ENCODE results near the gene IL26. TPM values are rescaled to one million over a fixed set of nuclear protein-coding genes. Genes with fewer than 3 reads are reported as not detected.
A peak's percentile ranks its signal among the peaks of the same experiment; 100 is the strongest.

IL26 gene, protein sequence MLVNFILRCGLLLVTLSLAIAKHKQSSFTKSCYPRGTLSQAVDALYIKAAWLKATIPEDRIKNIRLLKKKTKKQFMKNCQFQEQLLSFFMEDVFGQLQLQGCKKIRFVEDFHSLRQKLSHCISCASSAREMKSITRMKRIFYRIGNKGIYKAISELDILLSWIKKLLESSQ
- total RNA-seq (2014; rRNA removed; shearing (Covaris generic)), result not detected in 2 replicates
- not detected in 2 replicates for polyA plus RNA-seq (2015; cell fraction: cytosol; rRNA removed)
- polyA plus RNA-seq (2015; cell fraction: nucleus; rRNA removed), result not detected in 2 replicates

DNA sequence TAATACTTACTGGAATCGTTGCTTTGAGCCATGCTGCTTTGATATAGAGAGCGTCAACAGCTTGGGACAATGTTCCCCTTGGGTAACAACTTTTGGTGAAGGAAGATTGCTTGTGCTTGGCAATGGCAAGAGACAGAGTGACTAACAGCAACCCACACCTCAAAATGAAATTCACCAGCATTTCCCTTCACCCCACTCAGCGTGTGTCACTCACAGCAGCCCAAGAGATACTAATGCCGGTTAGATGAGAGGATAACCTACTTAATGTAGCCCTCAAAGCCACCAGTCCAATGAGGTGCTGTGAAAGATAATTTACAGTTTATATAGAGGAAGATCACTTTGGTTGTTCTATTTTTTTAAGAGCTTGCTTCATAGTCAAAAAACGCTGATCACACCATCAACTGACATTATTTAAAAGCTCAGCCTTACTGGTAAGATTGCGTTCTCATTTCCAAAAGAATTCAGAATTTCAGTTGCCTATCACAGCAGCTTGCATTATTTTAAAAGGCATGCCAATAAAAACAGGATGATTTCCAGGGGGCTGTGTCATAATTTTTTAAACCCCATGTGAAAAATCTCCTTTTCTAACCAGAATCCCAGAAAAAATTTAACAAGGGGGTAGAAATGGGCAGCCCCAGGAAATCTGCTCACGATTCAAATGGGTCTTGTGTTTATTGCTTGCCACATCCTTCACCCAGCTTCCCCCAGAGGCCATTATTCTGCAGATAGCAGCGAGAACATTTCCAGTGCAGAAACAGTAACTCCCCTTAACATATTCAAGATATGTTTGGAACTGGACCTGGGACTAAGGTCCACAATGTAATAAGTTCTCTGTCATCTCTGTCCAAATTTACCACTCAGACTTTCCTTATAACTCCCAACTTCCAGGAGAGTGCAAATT, at the start of gene IL26:
Gene IL26, minus strand, starts transcription at position 235 of the 901 bp plus-strand sequence. Its CDS starts 54 bp downstream, at position 181.
- no peak for DNase-seq (ENCODE audit: low read depth)

DNA sequence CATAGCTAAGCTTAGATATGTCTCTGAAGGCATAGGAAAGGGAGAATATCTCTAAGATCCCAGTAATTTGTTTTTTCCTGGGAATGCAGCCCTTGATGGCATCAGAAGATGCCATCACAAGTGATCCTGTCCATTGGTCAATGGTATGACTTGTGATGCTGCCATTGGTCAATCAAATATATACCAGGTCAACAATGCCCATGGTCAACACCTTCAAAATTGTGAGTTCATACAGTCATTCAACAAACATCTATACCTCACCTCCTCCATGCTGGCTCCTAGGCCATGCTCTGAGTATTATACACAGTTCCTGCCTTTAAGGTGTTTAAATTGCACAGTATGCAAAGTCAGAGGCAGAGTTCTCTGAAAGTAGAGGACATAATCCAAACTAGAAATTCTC, 47.1 kb upstream of the IL26 start:
- DNase-seq (ENCODE audit: low read depth), result no peak

DNA sequence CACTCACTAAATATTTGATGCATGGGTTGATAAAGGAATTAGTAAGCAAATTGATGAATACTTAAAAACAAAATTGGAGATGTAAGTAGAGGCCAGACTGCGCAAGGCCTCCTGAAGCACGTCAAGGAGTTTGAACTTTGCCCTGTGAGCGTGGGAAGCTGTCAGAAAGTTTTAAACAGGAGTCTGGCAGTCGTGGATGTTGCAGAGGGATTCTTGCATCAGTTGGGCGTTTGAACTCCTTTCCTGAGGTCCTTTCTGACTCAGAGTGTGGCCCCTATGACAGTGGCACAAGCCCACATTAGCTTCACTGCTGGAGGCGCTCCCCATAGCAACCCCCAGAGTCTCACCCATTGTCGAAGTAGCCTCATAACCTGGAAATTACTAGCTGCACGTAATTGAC, 45.7 kb upstream of the IL26 start:
- no peak for DNase-seq (ENCODE audit: low read depth)

DNA sequence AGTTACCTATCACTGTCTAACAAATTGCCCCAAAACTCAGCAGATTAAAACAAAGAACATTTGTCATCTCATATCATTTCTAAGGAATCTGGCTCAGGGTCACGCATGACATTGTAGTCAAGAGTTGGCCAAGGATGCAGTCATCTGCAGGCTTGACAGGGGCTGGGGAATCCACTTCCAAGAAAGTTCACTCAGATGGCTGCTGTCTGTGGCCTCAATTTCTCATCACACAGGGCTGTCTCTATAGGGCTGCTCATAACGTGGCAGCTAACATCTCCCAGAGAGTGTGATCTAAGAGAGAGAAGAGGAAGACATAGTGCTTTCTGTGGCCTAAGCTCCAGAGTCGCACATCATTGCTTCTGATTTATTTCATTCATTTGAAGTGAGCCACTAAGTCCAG, 44.7 kb upstream of the IL26 start:
- no peak for DNase-seq (ENCODE audit: low read depth)

DNA sequence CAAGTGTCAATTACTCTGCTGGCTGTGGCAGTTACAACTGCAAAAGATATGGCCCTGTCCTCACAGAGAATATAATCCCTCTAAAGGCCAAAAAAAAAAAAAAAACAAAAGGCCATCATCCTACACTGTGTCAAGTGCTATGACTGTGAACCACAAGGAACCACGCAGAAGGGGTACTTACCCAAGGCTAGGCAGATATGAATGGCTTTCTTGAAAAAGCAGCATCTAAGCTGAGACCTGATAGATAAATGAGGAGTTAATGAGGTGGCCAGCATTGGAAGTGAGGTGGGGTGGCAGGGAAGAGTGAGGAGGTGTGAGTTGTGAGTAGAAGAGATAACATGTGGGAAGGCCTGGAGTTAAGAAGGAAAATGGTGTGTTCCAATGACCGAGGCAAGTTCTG, 44.2 kb upstream of the IL26 start:
- no peak for DNase-seq (ENCODE audit: low read depth)

DNA sequence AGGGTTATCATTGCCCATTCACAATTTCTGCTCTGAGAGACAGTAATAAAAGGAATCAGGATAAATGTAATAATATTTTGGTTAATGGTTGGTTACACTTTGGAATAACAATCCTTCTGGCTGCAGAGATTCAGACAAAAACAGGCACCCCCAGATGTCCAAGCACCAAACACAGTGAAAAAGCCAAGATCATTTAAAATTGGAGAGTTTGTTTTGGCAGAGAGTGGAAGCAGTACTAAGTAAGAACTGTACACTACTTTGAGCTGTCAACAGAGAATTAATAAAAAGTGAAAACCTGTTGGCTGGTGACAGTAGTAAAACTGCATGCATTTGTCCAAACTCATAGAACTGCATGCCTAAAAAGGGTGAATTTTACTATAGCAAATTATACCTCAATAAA, 43.4 kb upstream of the IL26 start:
- no peak for DNase-seq (ENCODE audit: low read depth)

DNA sequence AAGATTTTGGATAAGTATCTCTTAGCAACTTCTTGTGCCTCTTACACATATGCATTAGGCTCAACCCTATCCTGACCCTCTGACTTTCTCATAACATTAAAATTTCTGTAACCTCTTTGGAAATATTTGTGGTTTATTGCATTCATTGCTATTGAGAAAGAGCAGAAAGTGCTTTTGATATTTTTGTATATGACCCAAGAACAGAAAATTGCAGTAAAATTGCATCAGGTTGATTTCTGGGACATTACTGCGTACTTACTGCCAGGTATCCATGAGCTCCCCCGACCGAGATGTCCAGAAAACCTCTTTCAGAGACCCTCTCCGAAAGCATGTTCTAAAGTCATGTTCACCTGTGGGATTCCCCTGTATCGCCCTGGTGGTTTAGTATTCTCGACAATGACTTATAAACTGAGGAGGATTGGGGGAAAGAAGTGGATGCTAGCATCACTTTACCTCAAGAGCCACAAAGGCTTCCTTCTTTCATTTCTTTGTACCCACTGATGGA, 42.3 kb upstream of the IL26 start:
- DNase-seq (ENCODE audit: low read depth), result no peak

DNA sequence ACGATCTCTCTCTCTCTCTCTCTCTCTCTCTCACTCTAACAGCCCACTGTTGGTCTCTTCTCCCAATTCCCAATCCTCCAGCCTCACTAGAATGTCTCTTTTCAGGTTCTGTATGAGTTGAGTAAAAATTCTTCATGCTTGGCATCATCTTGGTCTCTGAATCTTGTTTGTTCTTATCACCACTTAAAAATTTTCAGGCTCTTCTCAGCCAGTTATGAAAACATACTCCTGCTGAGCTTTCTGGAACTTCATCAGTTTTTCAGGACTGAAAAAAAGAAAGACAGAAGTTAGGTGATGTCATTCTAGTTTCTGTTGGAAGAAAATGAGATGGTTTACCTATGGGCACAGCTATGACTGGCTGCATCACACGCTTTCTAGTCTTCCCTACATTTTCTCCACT, 39.2 kb upstream of the IL26 start:
- no peak for DNase-seq (ENCODE audit: low read depth)

DNA sequence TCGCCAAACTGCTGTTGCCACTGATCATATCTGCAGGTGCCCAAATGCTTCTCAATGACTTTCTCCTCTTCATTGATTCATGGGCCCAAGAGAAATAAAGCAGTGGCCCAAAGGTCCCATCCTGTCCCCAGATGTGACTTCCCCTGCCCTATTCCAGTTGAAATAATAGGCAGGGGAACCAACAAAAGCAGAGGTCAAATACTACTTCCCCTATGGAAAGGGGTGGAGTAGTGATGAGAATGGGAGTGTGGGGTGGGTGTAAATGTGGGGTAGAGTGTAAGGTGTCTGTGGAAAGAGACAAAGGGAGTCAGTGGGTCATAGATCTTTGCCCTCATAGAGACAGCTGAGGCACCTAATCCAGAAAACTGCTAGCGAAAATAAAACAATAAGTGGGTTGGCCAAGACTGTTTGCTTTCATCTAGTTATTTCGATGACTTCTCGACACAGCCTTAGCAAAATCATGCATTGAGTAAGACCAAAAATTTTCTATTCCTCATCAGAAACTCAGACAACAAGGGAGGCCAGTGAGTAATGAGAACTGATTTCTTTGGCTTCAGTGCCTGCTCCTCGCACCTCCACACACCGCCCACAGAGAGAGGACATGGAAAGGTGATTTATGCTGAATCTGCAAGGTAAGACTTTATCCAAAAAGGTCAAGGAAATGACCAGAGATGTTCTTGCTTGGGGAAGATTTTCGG, 38.7 kb upstream of the IL26 start:
- DNase-seq (ENCODE audit: low read depth), result no peak

DNA sequence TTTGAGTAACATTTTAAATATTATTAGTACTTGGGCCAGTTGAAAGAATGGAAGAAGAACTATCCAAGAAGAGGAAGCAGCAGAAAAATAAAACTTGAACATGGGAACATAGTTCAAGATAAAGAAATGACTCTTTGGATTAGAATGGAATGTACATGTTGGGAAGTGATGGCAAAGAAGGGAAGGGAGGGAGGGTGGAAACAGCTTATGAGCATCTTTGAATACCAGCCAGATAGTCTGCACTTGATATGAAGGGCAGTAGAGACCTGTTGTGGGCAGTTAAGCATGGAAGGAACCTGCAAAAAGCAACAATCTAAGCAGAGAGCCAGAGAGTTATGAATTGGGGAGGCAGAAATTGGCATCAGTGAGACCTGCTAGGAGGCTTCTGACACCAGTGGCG, 37.8 kb upstream of the IL26 start:
- DNase-seq (ENCODE audit: low read depth), result no peak

DNA sequence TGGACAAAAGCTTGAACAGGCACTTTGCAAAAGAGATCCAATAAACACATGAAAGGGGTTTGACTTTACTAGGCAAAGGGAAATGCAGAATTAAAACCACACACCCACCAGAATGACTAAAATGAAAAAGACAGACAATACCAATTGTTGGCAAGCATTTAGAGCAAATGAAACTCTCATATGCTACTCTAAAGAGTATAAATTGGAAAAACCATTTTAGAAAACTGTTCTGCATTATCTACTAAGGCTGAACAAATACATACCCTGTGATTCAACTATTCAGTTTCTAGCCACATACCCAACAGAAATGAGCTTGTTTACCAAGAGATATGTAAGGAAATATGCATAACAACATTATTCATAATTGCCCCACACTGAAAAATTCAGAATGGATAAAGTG, 36.3 kb upstream of the IL26 start:
- no peak for DNase-seq (ENCODE audit: low read depth)

DNA sequence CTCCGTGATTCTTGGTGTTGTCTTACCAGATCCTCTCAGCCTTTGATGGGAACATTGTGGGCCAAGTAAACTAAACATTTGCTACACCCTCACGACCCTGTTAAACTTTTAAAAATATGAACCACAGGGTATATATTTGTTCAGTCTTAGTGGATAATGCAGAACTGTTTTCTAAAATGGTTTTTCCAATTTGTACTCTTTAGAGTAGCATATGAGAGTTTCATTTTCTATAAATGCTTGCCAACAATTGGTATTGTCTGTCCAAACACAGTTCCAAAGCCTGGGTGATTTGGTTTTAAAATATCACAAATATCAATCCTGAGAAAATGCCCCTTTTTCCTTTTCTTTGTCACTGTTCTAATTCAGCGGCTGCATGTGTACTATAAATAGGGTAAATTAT, 34.5 kb upstream of the IL26 start:
- no peak for DNase-seq (ENCODE audit: low read depth)

DNA sequence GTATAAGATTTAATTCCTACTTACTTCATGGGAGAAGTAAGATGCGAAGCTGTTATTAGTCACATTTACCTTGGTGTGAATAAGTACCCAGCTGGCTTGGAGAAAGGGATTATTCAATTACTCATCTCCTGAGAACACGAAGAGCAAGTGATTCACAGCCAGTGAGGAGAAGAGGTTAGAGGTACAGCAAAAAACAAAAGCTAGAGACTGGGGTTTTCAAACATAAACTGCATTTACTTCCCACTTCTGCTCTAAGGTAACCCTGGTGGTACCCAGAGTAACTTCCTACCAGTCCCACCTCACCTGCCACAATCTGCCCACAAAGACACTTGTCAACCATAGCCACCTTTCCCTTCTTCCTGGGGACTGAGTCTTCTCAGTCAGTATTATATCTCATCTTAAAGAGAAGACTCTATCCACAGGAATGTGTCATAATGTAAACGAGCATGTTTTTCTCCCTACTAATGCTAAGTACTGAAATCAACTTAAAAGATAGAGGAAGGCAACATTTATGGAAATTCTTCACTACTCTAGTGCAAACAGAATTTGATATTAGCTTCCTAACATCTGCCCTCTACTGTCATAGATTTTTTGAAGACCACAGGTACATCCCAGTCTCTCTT, 33.8 kb upstream of the IL26 start:
- DNase-seq (ENCODE audit: low read depth), result peak; percentile 95

DNA sequence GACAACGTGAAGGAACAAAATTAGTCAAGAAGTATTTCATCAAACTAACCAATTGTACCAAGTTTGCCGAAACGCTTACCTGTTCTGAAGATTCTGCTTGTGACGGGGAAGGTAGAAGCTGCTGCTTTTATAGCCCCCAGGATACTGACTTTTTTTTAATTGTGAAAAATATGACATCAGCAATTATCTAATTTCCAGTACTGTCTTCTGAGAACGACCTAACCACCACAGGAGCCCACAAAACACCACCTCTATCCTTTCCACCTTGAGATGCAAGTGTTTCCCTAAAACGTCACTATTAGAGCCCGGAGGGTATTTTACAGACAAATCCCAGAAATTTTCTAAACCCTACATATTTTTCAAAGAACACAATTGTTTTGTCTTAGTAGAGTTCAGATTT, 27.9 kb upstream of the IL26 start, which contains the start of gene IL22:
Gene IL22, minus strand, starts transcription at position 101 of the 400 bp plus-strand sequence. CDS start 156 bp downstream, outside the sequence.
- no peak for DNase-seq (ENCODE audit: low read depth)

DNA sequence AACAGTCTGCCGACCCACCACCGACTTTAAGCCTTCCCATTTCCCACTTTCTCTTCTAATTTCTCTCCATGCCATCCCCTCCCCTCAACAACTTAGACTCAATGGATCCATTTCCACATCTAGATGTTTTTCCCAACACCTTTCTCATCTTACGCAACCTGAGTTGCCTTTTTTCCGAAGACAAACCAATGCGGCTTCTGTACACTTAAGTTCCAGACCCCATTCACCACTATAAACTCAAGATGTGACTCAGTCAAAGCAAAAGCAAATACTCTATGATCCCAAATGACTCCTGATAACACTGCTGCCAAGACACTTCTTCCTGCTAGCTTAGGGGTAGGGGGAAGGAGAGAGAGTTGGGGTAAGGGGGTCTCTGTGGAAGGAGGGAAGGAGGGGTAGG, 26.5 kb upstream of the IL26 start:
- no peak for DNase-seq (ENCODE audit: low read depth)

DNA sequence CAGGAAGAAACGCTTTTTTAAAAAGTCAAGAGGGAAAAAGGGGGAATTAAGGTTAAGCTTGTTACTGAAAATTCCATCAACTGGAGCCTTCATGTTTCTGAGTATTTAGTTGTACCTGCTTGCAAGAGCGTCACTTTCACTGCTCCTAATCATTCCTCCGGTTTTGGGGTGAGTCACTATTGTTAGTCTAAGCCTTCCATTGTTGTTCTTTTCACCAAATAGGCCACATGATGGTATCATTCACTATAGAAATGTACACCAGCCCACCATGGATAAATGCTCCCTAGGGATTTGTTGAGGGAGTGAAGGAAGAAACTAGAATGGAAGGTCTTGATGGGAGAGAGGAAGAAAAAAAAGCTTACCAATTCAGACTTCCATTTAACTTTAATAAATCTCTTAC, 24.8 kb upstream of the IL26 start:
- peak; percentile 27 for DNase-seq (ENCODE audit: low read depth)

DNA sequence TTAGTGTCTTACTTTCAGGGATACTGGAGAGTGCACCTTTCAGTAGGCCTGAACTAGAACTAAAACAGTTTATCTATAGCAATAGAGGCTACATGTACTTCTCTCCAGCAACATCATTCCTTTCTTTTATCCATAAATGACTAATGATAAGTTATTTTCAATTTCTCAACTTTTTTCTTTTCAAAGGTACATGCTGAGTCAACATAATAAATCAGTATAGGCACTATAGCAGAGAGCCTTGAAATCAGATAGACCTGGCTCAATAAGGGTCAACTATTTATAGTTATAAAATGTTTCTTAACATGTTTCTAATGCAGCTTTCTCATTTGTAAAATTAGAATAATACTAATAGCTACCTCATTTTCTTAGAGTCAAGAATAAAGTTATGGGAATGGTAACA, 22.2 kb upstream of the IL26 start:
- no peak for DNase-seq (ENCODE audit: low read depth)

DNA sequence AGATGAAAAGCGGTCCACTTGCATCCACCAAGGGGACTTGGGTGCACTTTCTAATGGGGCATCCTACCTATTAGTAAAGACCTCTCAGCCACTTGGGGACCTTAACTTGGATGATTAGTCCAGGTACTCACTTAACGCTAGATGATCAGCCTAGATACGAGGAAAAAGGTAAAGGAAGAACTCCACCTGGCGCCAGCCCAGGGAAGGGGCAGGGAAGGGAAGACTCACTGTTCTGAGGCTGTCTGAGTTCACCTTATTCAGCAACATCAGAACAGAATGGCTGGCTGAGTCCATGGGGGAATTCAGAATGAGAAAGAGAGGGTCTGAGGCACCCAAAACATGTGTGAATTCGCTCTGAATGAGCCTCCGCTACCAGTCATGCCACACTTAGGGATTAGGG, 20.7 kb upstream of the IL26 start:
- no peak for DNase-seq (ENCODE audit: low read depth)

DNA sequence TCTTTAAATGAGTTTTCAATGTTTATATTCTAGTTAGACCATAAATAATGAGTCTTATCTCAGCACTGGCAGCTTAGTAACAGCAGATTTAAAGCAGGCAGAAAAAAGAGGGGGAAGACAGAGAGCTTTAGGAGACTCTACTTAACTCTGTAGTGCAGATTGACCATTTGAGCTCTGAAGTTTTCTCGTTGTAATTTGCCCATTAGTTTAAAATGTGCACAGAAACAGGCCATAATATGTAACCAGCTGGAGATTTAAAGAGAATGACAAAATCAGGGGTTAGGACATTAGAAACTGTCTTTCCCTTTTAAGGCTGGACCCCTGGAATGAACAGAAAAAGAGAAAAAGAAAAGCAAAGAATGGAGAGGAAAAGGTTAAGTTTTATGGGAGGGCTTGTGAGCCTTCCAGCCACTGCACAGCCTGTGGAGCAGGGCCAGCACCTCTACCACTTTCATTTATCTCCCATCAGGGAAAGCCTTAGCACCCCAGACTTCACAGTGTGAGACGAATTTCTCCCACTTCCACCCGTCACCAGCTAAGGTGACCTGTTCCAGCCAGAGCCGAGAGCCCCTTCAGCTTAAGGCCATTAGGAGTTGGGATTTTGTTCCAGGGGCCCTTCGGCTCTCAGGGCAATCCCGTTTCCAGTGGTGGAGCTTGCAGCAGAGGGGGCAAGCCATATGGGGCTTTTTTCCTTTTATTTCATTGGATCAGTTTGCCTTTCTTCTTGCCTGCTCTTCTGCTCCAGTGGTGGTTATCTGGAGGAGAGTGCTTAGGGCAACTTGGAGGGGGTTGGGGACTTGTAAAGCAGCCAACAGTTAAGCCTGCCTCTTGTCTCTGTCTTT, 19.8 kb upstream of the IL26 start:
- no peak for DNase-seq (ENCODE audit: low read depth)

DNA sequence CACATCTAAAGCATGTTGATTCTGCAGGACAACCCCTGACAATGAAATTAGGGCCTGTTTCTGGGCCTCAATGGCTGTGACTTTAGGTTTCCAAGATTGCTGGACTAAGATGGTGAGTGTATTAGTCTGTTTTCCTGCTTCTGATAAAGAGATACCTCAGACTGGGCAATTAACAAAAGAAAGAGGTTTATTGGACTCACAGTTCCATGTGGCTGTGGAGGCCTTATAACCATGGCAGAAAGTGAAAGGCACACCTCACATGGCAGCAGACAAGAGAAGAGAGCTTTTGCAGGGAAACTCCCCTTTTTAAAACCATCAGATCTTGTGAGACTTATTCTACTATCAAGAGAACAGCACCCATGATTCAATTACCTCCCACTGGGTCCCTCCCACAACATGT, 17.2 kb upstream of the IL26 start:
- DNase-seq (ENCODE audit: low read depth), result no peak

Data from HT1080 (cell line).